GM18951 (cell line): Measurements from ENCODE around the gene CLK4.

Experiments
- POLR2A ChIP-seq: IDR thresholded peaks from 4 replicates; pipeline ENCODE4 v1.6.1; 2011; ENCODE audit warnings: mild to moderate bottlenecking; ENCODE audit not compliant: insufficient read length, insufficient read depth; ENCODE audit errors: extremely low read depth
- in situ Hi-C: fragments of 300-500 bp; cut with MboI; formaldehyde crosslinking; loops from one replicate; pipeline ENCODE4 v1.12.0; 2022; ENCODE audit warnings: low sequenced_read_pairs, mixed read lengths, inconsistent platforms; ENCODE audit not compliant: unreplicated experiment

The CLK4 gene

DNA sequence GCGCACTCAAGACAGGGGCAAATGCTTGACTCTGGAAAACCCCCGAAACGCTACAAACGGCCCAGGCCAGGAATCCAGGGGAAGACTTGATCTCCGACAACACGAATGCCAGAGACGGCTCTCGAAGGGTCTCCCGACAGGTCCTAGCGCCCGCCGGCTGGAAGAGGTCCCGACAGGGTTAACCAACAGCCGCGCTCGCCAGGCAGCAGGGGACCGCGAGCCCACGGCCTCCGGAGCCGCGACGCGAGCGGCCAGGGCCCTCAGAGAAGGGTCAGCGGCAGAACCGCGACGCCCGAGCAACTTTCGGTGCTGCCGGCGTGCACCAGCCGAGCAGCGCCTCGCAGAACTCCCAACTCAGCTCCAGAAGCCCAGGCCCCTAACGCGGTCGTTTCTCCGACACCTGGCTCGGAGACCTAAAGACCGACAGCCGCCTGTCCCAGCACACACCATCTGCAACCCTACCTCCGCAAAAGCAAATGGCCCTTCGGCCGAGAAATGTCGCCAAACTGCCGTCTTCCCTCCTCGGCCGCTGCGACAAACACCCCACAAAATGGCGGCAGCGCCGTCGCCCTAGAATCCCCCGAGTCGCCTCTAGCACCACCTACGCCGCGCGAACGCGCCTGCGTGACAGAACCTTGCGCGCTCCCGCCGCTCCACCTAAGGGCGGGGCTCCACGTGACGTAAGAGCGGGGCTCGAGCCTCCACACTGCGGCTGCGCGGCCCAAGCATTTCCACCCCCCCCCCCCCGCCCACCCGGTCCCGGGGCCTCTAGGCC lies at the start of gene CLK4:
TSS of gene CLK4 (minus strand) at position 567 of the 775 bp plus-strand sequence. CDS start 3,634 bp downstream, outside the sequence.
- peak; percentile 88 for TF ChIP-seq POLR2A
- in situ Hi-C loops: no loop called here

DNA sequence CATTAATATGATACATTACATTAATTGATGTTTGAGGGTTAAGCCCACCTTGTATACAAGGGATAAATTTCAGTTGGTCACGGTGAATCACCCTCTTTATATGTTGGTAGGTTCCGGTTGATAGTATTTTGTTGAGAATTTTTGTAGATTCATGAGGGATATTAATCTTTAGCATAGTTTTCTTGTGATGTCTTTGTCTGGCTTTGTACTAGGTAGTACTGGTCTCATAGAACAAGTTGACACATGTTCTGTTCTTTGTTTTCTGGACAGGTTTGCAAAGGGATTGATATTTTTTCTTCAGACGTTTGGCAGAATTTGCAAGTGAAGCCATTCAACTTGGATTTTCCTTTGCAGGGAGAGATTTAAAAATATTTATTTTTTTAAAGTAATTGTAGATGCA lies 49.1 kb upstream of the CLK4 start:
- in situ Hi-C loops: loop anchor here (10.0 kb wide), 1 partner anchor 299 kb away; no protein-coding TSS in a partner anchor
- no peak for TF ChIP-seq POLR2A

DNA sequence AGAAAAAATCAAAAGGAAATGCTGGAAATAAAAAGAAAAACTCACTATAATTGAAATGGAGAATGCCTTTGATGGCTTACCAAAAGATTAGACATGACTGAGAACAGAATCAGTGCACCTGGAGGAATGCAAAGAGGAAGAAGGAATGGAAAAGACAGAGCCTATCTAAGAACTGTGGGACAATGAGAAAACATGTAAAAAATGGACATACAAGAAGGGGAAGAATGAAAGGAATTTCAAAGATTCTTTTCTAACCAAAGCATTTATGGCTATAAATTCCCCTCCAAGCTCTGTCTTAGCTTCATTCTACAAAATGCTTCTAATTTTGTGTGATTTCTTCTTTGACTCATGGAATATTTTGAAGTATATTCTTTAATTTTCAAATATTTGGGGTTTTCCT lies 47.5 kb upstream of the CLK4 start:
- no peak for TF ChIP-seq POLR2A
- in situ Hi-C loops: loop anchor here (10.0 kb wide), 1 partner anchor 300 kb away; no protein-coding TSS in a partner anchor

DNA sequence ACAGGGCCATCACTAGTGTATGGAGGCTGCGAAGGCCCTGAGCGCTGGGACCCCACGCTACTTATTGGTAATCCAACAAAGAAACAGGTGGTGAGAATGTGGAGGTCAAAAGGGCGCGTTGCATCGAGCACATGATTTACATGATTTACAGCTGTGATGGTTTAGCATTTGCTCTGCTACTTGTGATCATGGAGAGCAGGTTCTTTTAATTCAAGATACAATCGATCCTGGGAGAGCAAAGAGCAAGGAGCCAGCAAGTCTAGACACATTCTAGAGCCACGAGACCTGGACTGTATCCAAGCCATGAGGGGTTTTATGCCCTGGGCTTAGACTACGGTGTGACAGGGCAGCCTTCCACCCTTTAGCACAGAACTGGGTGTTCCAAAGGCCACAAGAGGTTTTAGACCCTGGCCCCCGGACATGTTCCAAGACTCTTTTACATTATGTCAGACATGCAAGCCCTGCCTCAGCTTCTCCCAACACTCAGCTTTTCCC lies 47.0 kb upstream of the CLK4 start:
- no peak for TF ChIP-seq POLR2A
- in situ Hi-C loops: loop anchor here (10.0 kb wide), 1 partner anchor 301 kb away; no protein-coding TSS in a partner anchor

DNA sequence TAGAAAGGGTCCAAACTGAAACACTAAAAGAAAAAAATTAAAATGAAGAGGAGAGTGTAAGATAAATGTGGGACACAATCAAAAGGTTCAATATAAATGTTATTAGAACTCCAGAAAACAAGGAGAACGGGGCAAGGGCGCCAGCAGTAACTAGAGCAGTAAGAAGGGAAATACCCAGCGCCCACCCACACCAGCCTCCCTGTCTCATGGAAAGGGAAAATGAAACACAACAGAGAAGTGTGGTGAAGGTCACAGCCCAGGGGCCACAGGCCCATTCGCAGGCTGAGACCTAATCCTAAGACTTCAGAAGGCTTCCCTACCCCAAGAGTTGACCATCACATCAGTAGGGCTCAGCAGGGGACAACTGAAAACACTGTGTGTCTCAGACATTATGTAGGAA lies 45.8 kb upstream of the CLK4 start:
- TF ChIP-seq POLR2A: no peak
- in situ Hi-C loops: loop anchor here (10.0 kb wide), 1 partner anchor 302 kb away; no protein-coding TSS in a partner anchor

DNA sequence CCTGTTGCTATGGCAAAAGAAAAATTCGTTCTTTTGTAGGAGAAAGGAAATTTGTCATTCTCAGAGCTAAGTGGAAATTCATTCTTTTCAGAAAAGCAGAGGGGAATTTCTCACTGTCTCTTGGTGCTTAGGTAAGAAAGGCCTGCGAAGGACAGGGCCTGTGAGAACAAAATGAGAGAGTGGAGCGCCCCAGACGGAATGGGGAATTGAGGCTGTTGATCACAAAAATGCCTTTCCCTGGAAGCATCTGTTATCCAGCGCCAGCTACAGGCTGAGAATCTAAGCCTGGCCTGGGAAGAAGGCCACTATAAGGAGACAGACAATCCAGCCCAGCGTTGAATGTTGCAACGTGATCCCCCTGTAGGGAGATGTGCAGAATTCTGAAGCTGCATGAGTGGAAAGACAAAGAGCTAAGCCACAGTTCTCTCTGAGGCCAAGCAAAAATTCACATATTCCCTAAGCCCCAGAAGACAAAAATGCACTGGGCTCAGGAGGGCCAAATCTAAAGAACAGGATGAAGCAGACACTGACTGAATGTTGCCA lies 44.8 kb upstream of the CLK4 start:
- in situ Hi-C loops: loop anchor here (10.0 kb wide), 1 partner anchor 303 kb away; no protein-coding TSS in a partner anchor
- no peak for TF ChIP-seq POLR2A

DNA sequence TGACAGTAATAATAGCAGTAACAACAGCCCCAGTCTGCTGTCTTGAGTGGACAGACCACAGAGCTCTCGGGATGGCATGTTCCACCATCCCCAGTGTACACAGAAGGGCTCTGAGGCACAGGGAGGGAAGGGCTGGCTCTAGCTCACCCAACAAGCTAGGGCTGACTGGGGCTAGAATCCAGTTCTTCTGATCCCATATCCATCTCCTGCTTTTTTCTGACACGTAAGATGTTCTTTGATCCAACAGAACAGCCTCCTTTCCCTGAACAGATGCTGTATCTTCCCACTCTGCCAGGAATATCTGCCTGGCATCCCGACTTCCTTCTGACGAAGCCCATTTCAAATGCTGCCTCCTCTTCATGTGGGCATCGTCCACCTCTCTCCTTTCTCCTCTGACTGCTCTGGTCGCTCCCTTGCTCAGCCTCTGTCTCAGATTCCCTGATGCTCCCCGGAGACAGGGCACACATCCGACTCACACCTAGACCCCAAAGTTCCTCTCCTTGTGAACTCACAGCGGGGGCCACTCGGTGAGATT lies 43.6 kb upstream of the CLK4 start:
- no peak for TF ChIP-seq POLR2A
- in situ Hi-C loops: loop anchor here (10.0 kb wide), 1 partner anchor 304 kb away; no protein-coding TSS in a partner anchor

DNA sequence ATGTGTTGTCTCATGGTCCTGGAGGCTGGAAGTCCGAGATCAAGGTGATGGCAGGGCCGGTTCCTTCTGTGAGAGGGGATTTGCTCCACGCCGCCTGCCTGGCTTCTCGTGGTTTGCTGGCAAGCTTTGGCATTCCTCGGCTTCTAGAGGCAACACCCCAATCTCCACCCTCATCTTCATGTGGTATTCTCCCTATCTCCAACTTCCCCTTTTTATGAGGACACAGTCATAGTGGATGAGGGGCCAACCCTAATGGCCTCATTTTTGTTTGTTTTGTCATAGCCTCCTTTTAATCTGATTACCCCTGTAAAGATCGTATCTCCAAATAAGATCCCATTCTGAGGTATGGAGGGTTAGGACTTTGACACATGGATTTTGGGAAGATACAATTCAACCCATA lies 41.7 kb upstream of the CLK4 start:
- TF ChIP-seq POLR2A: no peak
- in situ Hi-C loops: no loop called here

DNA sequence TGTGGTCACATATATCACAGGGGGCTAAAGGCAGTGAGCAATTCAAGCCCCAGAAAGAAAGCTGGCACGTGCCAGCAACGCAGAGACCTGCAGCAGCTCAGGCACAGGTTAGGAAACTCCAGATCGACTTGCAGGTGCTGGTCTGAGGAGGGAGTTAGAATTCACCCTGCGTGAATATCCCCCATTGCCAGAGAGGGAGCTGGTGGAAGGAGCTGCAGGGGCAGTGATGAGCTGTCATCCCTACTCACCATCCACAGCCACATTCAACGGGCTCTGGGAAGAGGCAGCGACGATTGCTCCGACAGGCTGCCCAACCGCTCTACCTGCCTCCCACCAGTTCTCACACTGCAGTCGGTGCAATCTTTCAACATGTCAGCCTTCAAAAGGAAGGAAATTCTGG lies 40.8 kb upstream of the CLK4 start:
- TF ChIP-seq POLR2A: no peak
- in situ Hi-C loops: no loop called here

DNA sequence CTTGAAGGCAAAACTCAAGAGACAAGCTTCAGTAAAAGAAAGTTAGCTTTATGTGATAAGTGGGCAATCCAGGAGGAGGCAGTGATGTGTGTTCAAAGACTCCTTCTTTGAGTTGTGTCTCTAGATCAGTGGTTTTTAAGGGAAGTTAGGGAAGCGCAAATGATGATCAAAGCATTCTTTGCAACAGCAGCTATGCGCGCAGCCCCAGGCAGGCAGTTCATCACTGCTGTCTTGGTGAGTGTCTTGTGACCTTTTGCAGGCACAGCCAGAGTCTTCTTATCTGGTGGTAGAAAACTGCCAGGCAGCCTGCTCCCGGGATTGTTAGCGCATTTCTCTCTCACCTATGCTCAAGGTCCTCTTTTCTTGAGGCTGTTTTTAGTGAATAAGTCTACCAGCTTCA lies 40.3 kb upstream of the CLK4 start:
- in situ Hi-C loops: no loop called here
- TF ChIP-seq POLR2A: no peak

DNA sequence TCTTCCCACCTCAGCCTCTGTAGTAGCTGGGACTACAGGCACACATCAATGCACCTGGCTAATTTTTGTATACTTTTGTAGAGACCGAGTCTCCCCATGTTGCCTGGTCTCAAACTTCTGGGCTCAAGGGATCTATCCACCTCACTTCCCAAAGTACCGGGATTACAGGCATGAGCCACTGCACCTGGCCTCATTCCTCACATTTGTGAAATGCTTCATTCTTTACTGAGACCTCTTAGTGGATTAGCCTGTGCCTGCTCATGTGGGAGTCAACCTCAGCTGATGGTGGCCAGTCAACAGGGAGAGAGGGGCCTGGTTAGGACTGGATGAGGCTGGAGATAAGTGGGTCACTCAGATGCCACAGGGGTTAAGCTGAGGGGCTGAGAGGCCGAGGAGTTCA lies 37.3 kb upstream of the CLK4 start:
- no peak for TF ChIP-seq POLR2A
- in situ Hi-C loops: no loop called here

DNA sequence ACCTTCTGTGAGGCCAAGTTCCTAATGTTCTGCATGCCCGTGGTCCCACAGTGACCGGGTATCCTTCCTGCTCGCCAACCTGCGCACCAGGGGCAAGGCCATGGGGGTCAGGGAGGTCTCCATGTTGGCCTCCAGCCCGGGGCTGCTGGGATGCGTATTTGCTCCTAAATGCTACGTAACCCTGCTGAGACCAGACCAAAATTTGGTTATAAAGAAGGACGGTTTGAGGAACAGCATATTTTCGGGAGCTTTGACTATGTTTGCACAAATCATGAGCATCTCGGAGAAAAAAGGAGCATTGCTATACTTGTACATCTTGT lies 35.7 kb upstream of the CLK4 start:
- in situ Hi-C loops: no loop called here
- TF ChIP-seq POLR2A: no peak

DNA sequence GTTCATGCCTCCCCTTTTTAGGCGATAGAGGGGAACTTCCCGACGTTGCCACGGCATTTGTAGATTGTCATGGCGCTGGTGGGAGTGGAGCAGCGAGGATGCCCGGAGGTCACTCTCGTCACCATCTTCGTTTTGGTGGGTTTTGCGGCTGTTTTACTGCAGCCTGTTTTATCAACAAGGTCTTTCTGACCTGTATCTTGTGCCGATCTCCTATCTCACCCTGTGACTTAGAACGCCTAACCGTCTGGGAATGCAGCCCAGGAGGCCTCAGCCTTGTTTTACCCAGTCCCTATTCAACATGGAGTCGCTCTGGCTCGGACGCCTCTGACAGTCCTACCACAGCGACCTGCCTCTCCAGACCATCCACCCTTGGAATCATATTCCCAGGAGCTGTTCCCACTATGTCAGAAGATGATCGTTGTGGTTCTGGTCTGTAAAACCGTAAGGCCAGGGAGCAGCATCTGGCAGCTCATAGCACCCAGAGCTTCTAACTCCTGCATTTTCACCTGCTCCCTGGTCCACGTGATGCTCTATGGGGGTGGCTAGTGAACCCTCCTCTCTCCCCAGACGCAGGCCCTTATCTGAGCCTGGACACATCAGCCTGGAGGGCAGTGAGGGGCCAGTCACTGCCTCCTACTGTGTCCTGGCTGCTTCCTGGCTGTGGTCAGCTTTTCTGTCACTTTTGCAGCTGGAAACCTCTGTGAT lies 35.1 kb upstream of the CLK4 start:
- in situ Hi-C loops: no loop called here

More for the DNA sequence above, 35.1 kb upstream of the CLK4 start:
- TF ChIP-seq POLR2A: no peak
